Measurements from ENCODE around the gene ANO1.

ANO1 gene

GRCh38 chr11:70054004-70054403 lies 24.1 kb upstream of the ANO1 start:
- DNase-seq: no peak

GRCh38 chr11:70055444-70055843 lies 22.7 kb upstream of the ANO1 start:
- DNase-seq: no peak

DNA sequence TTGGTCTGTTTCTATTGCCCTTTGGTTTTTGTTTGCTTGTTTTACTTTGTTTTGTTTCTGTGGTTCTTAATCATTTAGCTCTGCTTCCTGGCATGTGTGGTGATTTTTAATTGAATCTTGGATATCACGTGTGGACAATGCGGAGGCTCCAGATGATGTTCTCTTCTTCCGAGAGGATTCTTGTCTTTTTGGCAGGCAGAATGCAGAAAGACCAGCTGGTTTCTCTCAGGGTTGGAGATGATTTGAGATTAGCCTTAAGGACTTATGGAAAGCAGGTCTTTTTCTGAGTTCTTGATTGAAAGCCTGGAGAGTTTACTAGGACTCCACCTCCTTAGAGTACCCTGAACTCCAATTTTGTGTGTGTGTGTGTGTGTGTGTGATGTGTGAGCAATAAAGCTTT lies 21.0 kb upstream of the ANO1 start:
- no peak for DNase-seq

- DNase-seq: no peak
Observed at GRCh38 chr11:70059971-70060370, 18.1 kb upstream of the ANO1 start.

DNA sequence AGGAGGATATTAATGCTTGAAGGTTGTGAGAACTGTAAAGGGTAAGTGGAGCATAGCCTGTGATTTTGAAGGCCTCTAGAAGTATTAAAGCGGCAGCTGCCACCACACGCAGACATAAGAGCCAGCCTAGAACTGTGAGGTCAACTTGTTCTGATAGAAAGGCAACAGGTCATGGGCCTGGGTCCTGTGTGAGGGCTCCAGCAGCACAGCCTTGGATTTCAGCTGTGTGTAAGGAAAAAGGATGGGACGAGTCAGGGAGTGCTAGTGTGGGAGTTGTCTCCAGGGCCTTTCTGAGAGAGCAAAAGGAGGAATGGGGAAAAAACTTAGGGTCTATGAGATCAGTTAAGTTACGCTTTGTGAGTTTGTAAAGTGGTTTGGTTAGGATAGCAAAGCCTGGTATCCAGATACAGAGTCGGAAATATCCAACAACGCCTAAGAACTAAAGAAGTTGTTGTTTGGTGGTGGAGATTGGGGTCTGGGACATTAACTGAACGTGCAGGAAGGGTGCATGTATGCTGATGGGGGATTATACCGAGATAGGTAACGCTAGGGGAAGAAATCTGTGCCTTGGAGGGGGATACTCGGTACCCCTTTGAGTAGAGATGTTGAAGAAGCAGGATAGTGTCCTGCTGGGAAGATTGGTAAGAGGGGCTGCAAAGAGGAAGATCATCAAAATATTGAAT lies 17.4 kb upstream of the ANO1 start:
- no peak for DNase-seq

DNA sequence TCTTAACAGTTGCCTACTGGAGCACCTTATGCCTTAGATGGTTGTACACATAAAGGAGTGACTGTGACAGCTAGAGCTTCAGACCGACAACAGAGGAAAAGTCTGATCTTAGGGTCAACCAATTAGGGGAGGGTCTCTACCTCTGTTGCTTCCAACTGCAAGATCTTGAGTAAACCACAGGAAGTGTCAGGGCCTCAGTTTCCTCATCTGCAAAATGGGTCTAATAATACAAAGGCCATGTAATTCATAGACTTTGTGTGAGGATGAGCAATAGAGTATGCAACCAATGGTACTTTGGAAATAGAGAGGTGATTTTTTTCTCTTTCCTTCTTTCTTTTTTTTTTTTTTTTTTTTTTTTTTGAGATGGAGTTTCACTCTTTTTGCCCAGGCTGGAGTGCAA lies 16.4 kb upstream of the ANO1 start:
- no peak for DNase-seq

- no peak for DNase-seq
Observed at GRCh38 chr11:70063121-70063520, 15.0 kb upstream of the ANO1 start.

DNA sequence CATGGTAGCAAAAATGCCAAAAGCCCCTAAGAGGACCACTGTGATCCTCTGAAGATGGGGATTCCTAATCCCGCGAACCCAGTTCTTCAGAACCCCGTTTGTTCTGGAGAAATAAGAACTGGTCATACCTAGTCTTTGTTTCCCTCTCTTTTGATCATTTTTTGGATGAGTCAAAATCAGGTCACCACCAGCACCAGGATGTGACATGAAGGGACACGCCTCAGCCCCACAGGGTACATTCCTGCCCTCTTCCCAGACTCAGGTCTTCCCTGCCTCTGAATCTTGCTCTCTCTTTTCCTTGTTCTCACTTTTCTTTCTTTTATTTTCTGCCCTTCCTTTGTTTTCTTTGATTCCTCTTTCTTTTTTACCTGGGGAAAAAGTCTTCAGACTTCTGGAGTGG lies 14.6 kb upstream of the ANO1 start:
- DNase-seq: no peak

- DNase-seq: no peak
Observed at GRCh38 chr11:70064008-70064725, 13.9 kb upstream of the ANO1 start.

DNA sequence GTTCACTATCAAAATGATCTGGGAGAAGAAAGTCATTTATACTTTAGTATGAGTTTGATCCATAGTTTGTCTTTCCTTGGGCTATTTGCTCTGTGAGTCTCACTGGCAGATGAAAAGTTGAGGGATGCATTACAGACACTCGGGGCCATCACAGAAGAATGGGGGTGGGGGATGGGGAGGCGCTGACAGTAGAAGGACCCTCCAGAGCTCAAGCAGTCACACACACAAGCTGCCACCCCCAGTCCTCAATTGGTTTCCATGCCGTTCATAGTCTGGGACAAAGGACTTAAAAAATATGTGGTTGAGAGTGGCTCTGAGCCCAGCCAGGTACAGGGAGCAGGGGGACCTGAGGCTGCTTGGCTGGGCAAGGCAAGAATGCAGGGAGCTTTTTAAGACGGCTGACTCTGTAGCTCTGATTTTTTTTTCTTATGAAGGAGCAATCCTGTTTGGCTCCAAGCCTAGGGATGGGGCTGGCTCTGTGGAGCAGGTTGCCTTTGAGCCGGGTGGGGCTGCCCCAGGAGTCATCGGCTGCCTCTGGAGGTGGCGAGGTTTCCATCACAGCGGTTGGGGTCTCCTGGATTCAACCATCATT lies 13.3 kb upstream of the ANO1 start:
- DNase-seq: no peak

DNA sequence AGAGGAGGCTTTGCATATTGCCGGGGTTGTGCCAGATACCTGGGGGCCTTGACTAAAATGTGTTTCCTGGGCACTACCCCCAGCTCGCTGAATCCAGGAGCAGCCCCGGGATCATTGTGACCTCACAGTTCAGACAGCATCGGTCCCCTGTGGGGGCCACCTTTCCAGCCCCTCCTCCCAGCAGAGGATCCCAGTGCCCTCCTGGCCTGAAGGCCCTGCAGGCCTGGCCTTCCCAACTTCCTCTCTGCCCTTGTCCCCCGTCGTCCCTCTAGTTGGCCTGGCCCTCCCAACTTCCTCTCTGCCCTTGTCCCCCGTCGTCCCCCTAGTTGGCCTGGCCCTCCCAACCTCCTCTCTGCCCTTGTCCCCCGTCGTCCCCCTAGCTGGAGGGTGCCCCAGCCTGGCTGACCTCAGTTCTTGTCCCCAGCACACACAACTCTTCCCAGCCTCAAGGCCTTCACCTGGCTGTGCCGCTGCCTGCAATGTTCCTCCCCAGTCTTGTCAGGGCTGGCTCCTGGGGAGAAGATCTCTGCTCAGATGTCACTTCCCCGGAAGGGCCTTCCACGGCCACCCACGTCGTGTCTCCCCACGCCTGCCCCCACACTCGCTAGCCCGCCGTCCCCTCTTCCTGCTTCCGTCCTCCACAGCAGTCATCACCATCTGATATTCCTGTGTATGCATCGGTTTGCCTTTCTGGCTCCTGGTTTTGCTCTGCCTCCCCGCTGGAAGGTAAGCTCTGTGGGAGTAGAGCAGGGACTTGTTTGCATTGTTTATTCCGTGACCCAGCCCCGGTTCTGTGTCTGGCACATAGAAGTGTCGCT lies 12.6 kb upstream of the ANO1 start:
- DNase-seq: no peak

- DNase-seq: no peak
Observed at GRCh38 chr11:70066136-70066520, 12.0 kb upstream of the ANO1 start.

DNA sequence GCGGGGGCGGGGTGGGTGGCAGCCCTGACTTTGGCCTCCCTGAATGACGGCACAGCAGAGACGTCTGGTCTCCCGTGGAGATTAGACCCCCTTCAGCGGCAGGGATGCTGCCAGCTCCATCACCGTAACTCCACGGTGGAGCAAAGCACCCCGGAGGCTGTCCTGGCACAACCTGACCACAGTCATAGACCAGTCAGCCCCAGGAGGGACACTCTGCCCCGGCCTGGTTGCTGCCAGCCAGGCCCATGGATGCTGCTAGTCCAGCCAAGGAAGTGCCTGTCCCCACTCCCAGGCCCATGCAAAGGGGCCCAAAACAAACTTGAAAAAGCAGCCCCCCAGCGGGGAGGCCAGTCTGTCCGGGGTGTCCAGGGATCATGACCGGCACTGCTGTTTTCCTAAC lies 11.5 kb upstream of the ANO1 start:
- DNase-seq: no peak

DNA sequence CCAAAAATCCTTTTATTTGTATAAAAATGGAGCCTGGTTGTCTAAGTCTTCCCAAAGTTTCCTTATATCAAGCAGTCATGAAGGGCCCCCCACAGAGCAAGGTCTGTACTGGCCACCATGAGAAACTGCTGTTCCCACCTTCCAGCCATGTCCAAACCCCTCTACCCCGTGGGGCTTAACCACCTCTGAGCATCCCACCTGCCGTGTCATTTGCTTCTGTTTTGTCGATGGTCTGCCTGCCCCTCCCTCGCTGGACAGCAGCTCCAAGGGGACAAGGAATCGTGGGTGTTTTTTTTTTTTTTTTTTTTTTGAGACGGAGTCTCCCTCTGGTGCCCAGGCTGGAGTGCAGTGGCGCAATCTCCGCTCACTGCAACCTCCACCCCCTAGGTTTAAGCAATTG lies 11.1 kb upstream of the ANO1 start:
- no peak for DNase-seq

DNA sequence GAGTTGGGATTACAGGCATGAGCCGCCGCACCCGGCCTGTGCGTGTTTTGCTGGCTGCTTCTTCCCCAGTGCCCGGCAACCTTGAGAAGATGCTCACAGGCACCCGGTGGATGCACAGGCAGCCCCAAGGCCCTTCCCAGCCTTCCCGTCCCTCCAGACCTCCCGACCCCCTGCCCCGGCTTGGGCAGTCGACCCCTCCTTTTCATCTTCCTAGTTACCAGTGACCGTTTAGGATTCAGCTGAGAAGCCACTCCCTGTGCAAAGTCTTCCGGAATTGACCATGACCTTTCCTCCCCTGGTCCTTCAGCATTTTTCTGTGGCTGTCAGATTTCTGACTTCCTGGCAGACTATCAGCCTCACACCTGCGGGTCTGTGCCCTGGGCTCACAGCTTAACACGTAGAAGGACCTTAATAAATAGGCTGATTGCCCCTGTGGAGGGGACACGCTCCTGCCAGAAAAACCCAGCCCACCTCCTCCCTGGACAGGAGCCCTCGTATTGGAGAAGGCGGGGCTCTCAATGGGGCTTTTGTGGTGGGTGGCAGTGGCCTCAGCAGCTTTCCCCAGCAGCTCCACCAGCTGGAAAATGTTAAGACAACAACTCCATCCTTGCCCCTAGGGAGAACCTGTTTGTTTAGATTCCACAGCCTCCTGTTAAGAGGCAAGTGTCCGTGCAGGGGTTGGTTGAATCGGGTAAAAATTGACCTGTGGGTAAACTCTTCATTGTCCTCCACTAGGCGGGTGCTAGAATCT lies 10.4 kb upstream of the ANO1 start:
- no peak for DNase-seq

GRCh38 chr11:70068345-70068744 lies 9.8 kb upstream of the ANO1 start:
- DNase-seq: no peak

GRCh38 chr11:70068950-70069349 lies 9.2 kb upstream of the ANO1 start:
- no peak for DNase-seq

DNA sequence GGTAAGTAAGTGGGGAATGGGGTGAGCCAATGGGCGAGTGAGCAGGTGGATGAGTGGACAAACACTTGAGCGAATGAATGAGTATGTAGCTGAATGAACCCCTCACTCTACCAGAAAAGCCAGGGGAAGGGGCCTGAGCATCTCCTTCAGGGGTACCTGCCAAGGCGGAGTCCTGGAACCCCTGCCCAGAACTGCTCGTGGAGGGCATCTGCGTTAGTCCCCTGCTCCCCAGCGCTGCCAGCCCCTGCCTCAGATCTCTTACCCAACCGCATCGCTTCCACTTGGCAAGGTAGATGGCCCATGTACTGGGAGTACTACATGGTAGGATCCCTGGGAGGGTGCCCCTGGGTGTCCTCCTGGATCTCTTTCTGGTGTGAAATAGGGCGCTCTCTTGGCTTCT lies 7.4 kb upstream of the ANO1 start:
- DNase-seq: no peak

- DNase-seq: no peak
Observed at GRCh38 chr11:70071996-70072395, 6.1 kb upstream of the ANO1 start.

DNA sequence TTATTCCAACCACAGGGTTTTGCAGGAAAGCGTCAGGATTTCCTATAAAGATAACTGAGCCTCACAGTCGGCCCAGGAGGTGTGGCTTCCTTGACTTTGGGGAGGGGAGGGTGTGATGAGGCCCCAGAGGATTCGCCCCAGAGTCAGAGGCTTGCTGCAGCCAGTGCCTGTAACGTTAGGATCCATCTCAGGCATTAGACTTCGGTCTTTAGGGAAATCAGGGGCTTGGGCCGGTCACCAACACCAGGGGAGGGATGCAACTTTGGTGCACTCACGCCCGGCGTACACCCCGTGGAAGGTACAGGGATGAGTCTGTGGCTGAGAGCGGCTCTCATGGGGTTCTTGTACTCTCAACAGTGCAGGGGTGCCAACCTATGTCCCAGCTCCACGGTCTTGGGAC lies 5.7 kb upstream of the ANO1 start:
- no peak for DNase-seq

DNA sequence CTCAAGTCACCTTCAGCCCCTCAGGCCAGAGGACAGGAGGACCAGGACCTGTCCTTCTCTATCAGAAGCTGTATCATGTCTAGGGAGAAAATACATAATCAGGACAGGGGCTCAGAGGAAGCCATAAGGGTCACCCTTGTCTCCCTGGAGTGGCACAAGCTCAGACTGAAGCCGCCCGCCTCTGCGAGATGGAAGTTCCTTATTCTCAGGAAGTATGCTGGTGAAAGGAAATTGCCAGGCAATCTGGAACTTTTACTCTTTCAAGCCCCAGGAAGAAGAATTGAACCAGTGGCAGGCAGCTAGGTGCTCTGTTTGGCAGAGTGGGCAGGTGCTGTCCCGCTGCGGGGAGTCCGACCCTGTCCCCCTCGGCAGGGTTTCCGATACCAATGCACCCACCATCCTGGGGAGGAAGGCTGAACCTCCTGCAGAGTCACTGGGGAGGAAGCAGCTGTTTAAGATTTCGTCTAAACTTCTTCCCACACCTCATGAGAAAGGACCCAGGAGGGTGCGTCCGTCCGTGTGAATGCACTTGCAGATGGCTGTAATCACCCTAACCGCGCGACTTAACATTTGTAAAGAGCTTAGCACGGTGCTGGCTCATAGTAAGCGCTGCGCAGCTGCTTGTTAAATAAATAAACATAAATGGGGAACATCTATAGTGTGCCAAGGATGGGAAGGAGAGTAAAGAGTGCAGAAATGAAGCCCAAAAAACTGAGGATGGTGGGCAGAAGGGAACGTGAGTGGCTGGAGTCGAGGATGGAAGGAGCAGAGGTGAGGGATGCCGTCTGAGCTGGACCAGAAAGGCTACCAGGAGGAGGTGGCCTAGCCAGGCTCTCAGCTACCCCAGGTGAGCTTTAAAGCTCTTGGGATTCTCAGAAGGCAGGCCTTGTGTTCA lies 5.0 kb upstream of the ANO1 start:
- no peak for DNase-seq

DNA sequence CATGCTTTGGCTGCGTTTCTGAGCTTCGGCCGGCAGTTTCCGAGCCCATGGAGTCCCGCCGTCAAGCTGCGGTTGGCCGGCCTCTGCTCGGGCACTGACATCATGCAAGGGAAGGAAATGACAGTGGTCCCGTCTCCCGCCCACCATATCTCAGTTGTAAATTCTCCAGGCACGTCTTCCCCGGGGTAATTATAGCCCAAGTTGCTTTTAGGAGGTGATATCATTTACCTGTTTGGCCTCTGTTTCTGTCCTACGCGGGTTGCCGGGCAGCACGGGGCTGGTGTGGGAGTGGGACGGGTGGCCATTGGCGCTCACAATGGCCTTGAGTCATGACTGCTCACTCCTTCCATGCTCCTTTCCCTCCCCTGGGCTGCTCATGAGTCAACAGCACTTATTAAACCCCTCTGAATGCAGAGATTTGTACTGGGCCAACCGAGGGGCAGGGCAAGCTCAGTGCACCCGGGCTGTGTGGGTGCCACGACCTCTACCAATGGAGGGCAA lies 4.2 kb upstream of the ANO1 start:
- no peak for DNase-seq
